Measurements from ENCODE around the gene CYP4V2.

CYP4V2 gene

GRCh38 chr4:186191200-186192065 is at the start of gene CYP4V2:
CYP4V2 (plus strand) TSS chr4:186191567; CDS start chr4:186191824, 257 bp downstream.
- no peaks in the 10 kb centered on the region for H3K9me3 ChIP-seq (ENCODE audit: control insufficient read depth, insufficient read depth, low read length)
- peaks cover 18% of the 10 kb centered on the region; the same call in 1 of the 2 replicates for H3K4me1 ChIP-seq (ENCODE audit: insufficient read depth, low read length)
- peak within 1 kb of the TSS; percentile 85 for H3K9ac ChIP-seq (ENCODE audit: low read depth, low read length)

GRCh38 chr4:186144198-186144945 is 47.0 kb upstream of the CYP4V2 start:
- no peaks in the 10 kb centered on the region for H3K9me3 ChIP-seq (ENCODE audit: control insufficient read depth, insufficient read depth, low read length)

More at GRCh38 chr4:186191200-186192065, at the start of gene CYP4V2:
- H3K36me3 ChIP-seq (ENCODE audit: insufficient read depth, low read length), result no peaks in the 10 kb centered on the region

GRCh38 chr4:186144946-186145569 is 46.3 kb upstream of the CYP4V2 start:
- Histone ChIP-seq H3K4me1 (ENCODE audit: insufficient read depth, low read length) (peaks cover 11% of the 10 kb centered on the region; the same call in 1 of the 2 replicates), H3K9ac (ENCODE audit: low read depth, low read length) (peak overlapping the region; percentile 66), H3K36me3 (ENCODE audit: insufficient read depth, low read length) (no peaks in the 10 kb centered on the region), H3K9me3 (ENCODE audit: control insufficient read depth, insufficient read depth, low read length) (no peaks in the 10 kb centered on the region)

More at GRCh38 chr4:186144198-186144945, 47.0 kb upstream of the CYP4V2 start:
- peak overlapping the region; percentile 70 for H3K9ac ChIP-seq (ENCODE audit: low read depth, low read length)
- peaks cover 8% of the 10 kb centered on the region; the same call in 1 of the 2 replicates for H3K4me1 ChIP-seq (ENCODE audit: insufficient read depth, low read length)
- H3K36me3 ChIP-seq (ENCODE audit: insufficient read depth, low read length), result no peaks in the 10 kb centered on the region

GRCh38 chr4:186146458-186146857 is 44.9 kb upstream of the CYP4V2 start:
- peaks cover 11% of the 10 kb centered on the region; the same call in 1 of the 2 replicates for H3K4me1 ChIP-seq (ENCODE audit: insufficient read depth, low read length)
- H3K9ac ChIP-seq (ENCODE audit: low read depth, low read length), result no peak overlapping the region
- no peaks in the 10 kb centered on the region for H3K36me3 ChIP-seq (ENCODE audit: insufficient read depth, low read length)
- no peaks in the 10 kb centered on the region for H3K9me3 ChIP-seq (ENCODE audit: control insufficient read depth, insufficient read depth, low read length)

- Histone ChIP-seq H3K4me1 (ENCODE audit: insufficient read depth, low read length) (peaks cover 11% of the 10 kb centered on the region; the same call in 1 of the 2 replicates), H3K9ac (ENCODE audit: low read depth, low read length) (no peak overlapping the region), H3K9me3 (ENCODE audit: control insufficient read depth, insufficient read depth, low read length) (no peaks in the 10 kb centered on the region), H3K36me3 (ENCODE audit: insufficient read depth, low read length) (peaks cover 3% of the 10 kb centered on the region; the same call in 1 of the 2 replicates)
These were observed 42.9 kb upstream of the CYP4V2 start for GRCh38 chr4:186148336-186148975.

GRCh38 chr4:186149872-186150271 is 41.5 kb upstream of the CYP4V2 start:
- H3K9ac ChIP-seq (ENCODE audit: low read depth, low read length), result peak overlapping the region; percentile 52; the same call in 1 of the 2 replicates
- H3K4me1 ChIP-seq (ENCODE audit: insufficient read depth, low read length), result peaks cover 11% of the 10 kb centered on the region; the same call in 1 of the 2 replicates
- peaks cover 3% of the 10 kb centered on the region; the same call in 1 of the 2 replicates for H3K36me3 ChIP-seq (ENCODE audit: insufficient read depth, low read length)
- no peaks in the 10 kb centered on the region for H3K9me3 ChIP-seq (ENCODE audit: control insufficient read depth, insufficient read depth, low read length)

GRCh38 chr4:186150926-186151325 is 40.4 kb upstream of the CYP4V2 start:
- peaks cover 3% of the 10 kb centered on the region; the same call in 1 of the 2 replicates for H3K36me3 ChIP-seq (ENCODE audit: insufficient read depth, low read length)
- no peak overlapping the region for H3K9ac ChIP-seq (ENCODE audit: low read depth, low read length)
- no peaks in the 10 kb centered on the region for H3K9me3 ChIP-seq (ENCODE audit: control insufficient read depth, insufficient read depth, low read length)
- 0 out of 2 replicates have a peak, but pooled peaks cover 6% of the 10 kb centered on the region for H3K4me1 ChIP-seq (ENCODE audit: insufficient read depth, low read length)

- H3K9me3 ChIP-seq (ENCODE audit: control insufficient read depth, insufficient read depth, low read length), result no peaks in the 10 kb centered on the region
- 0 out of 2 replicates have a peak, but pooled peaks cover 6% of the 10 kb centered on the region for H3K4me1 ChIP-seq (ENCODE audit: insufficient read depth, low read length)
- H3K9ac ChIP-seq (ENCODE audit: low read depth, low read length), result no peak overlapping the region
- peaks cover 3% of the 10 kb centered on the region; the same call in 1 of the 2 replicates for H3K36me3 ChIP-seq (ENCODE audit: insufficient read depth, low read length)
These were observed 39.9 kb upstream of the CYP4V2 start for GRCh38 chr4:186151499-186151898.

- no peaks in the 10 kb centered on the region; the same call in 1 of the 2 replicates for H3K9me3 ChIP-seq (ENCODE audit: control insufficient read depth, insufficient read depth, low read length)
- H3K9ac ChIP-seq (ENCODE audit: low read depth, low read length), result no peak overlapping the region
- H3K36me3 ChIP-seq (ENCODE audit: insufficient read depth, low read length), result no peaks in the 10 kb centered on the region
- no peaks in the 10 kb centered on the region; the same call in 1 of the 2 replicates for H3K4me1 ChIP-seq (ENCODE audit: insufficient read depth, low read length)
These were observed 33.1 kb upstream of the CYP4V2 start for GRCh38 chr4:186158021-186158813.

- Histone ChIP-seq H3K9ac (ENCODE audit: low read depth, low read length) (no peak overlapping the region), H3K36me3 (ENCODE audit: insufficient read depth, low read length) (no peaks in the 10 kb centered on the region), H3K9me3 (ENCODE audit: control insufficient read depth, insufficient read depth, low read length) (no peaks in the 10 kb centered on the region; the same call in 1 of the 2 replicates)
These were observed 32.4 kb upstream of the CYP4V2 start for GRCh38 chr4:186158966-186159365.

GRCh38 chr4:186159613-186160012 is 31.8 kb upstream of the CYP4V2 start:
- no peaks in the 10 kb centered on the region for H3K36me3 ChIP-seq (ENCODE audit: insufficient read depth, low read length)
- H3K9ac ChIP-seq (ENCODE audit: low read depth, low read length), result no peak overlapping the region
- H3K4me1 ChIP-seq (ENCODE audit: insufficient read depth, low read length), result no peaks in the 10 kb centered on the region; the same call in 1 of the 2 replicates
- H3K9me3 ChIP-seq (ENCODE audit: control insufficient read depth, insufficient read depth, low read length), result no peaks in the 10 kb centered on the region; the same call in 1 of the 2 replicates

More at GRCh38 chr4:186158966-186159365, 32.4 kb upstream of the CYP4V2 start:
- H3K4me1 ChIP-seq (ENCODE audit: insufficient read depth, low read length), result no peaks in the 10 kb centered on the region; the same call in 1 of the 2 replicates

- no peaks in the 10 kb centered on the region; the same call in 1 of the 2 replicates for H3K9me3 ChIP-seq (ENCODE audit: control insufficient read depth, insufficient read depth, low read length)
- no peaks in the 10 kb centered on the region for H3K36me3 ChIP-seq (ENCODE audit: insufficient read depth, low read length)
- H3K4me1 ChIP-seq (ENCODE audit: insufficient read depth, low read length), result no peaks in the 10 kb centered on the region; the same call in 1 of the 2 replicates
- H3K9ac ChIP-seq (ENCODE audit: low read depth, low read length), result no peak overlapping the region
These were observed 30.2 kb upstream of the CYP4V2 start for GRCh38 chr4:186161138-186161537.

Measured in ES-I3 (cell line).